OCI-LY1 (cell line): ENCODE results near the gene HLA-DQB1.

Experiments used
- EZH2 ChIP-seq: fragments of 200-600 bp; sonication (generic), shearing (Covaris generic); IDR thresholded peaks from 2 replicates; pipeline ENCODE4 v1.8.0; 2017; ENCODE audit warnings: borderline replicate concordance, mixed run types, mild to moderate bottlenecking, antibody characterized with exemption, low read length, moderate library complexity, mixed read lengths
- TF ChIP-seq, protein P1 (sequence below): fragments of 200-600 bp; sonication (generic), shearing (Covaris generic); IDR thresholded peaks from 2 replicates; pipeline ENCODE4 v1.5.1; 2017; ENCODE audit warnings: mild to moderate bottlenecking, antibody characterized with exemption, low read length, moderate library complexity, mixed read lengths

DNA sequence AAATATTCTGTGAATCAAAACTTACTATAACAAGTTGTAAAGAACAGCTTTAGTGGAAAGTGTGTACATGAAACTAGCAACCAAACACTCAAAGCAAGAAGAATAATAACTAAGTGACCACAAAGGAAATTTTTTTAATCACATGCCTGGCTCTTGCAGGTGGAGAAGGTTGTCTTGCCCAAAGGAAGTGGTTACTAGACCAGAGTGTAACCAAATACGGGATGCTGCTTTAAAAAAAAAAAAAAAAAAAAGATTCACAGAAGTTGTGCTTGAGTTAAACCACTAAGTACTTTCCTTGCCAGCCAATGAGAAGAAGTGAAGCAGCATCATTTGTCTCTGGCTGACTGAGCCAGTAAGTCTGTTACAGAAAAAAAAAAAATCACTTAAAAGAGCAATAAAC lies 19.1 kb upstream of the HLA-DQB1 start:
- TF ChIP-seq, protein P1, sequence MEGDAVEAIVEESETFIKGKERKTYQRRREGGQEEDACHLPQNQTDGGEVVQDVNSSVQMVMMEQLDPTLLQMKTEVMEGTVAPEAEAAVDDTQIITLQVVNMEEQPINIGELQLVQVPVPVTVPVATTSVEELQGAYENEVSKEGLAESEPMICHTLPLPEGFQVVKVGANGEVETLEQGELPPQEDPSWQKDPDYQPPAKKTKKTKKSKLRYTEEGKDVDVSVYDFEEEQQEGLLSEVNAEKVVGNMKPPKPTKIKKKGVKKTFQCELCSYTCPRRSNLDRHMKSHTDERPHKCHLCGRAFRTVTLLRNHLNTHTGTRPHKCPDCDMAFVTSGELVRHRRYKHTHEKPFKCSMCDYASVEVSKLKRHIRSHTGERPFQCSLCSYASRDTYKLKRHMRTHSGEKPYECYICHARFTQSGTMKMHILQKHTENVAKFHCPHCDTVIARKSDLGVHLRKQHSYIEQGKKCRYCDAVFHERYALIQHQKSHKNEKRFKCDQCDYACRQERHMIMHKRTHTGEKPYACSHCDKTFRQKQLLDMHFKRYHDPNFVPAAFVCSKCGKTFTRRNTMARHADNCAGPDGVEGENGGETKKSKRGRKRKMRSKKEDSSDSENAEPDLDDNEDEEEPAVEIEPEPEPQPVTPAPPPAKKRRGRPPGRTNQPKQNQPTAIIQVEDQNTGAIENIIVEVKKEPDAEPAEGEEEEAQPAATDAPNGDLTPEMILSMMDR, result no peak
- no peak for TF ChIP-seq EZH2
